Breast epithelium (tissue), 4 donors: Measurements from ENCODE around the gene MOB4. TPM values are rescaled to one million over a fixed set of nuclear protein-coding genes. Genes with fewer than 3 reads are reported as not detected.

Experiments
- DNase-seq, 2 donors: peaks; one replicate each; pipeline ENCODE4 v3.0.0-alpha.2; 2019; ENCODE audit warnings: low spot score in 2 of 2
- H3K27ac ChIP-seq, 2 donors: fragments of 200-600 bp; sonication (generic) in 1 of 2; one replicate each; pipeline ENCODE4 v1.5.1; 2016 to 2019; ENCODE audit warnings: mild to moderate bottlenecking in 1 of 2
- H3K27me3 ChIP-seq, 2 donors: fragments of 200-600 bp; sonication (generic) in 1 of 2; one replicate each; pipeline versions ENCODE4 v1.5.1 to v1.6.0; 2017 to 2019; ENCODE audit warnings: control low read depth in 1 of 2, mild to moderate bottlenecking in 1 of 2
- H3K36me3 ChIP-seq: fragments of 200-600 bp; one replicate; pipeline ENCODE4 v1.5.1; 2019
- H3K4me1 ChIP-seq, 2 donors: fragments of 200-600 bp; sonication (generic); one replicate each; pipeline ENCODE4 v1.5.1; 2016 to 2019; ENCODE audit warnings: control low read depth in 1 of 2
- H3K4me3 ChIP-seq, 3 donors: fragments of 200-600 bp; sonication (generic); 1 replicate in 2 of 3; 2 replicates in 1 of 3; pipeline ENCODE4 v1.5.1; 2016 to 2019; ENCODE audit warnings: mild to moderate bottlenecking in 3 of 3, moderate library complexity in 2 of 3
- H3K9me3 ChIP-seq, 2 donors: fragments of 200-600 bp; sonication (generic) in 1 of 2; one replicate each; pipeline ENCODE4 v1.5.1; 2016 to 2019; ENCODE audit warnings: control low read depth in 1 of 2
- CTCF ChIP-seq, 3 donors: fragments of 450-650 bp; IDR thresholded peaks; one replicate each; pipeline ENCODE4 v1.5.1; 2016 to 2017; ENCODE audit warnings: antibody characterized with exemption in 3 of 3, mild to moderate bottlenecking in 3 of 3, moderate library complexity in 3 of 3
- POLR2A ChIP-seq: fragments of 450-650 bp; IDR thresholded peaks from one replicate; pipeline ENCODE4 v1.6.1; 2016; ENCODE audit warnings: antibody characterized with exemption, mild to moderate bottlenecking, moderate library complexity
- POLR2AphosphoS5 ChIP-seq, 3 donors: sonication (generic); formaldehyde crosslinking; IDR thresholded peaks; one replicate each; pipeline ENCODE4 v1.6.1; 2017; ENCODE audit warnings: antibody characterized with exemption in 3 of 3
- intact Hi-C: fragments of 100-400 bp; cut with DNase I; formaldehyde crosslinking; loops from one replicate; pipeline ENCODE4 v1.15.1; 2023; ENCODE audit warnings: low total_unique reads
- total RNA-seq, 3 donors: library from RNA; depleted of rRNA; stranded (reverse); fragments of >200 nt; gene quantifications; one replicate each; pipeline ENCODE4 v1.1.0, GENCODE V29; 2016

The MOB4 gene
- total RNA-seq, 3 donors from 2014 or later: 20.6 to 34.7 (median 34.2) TPM

DNA sequence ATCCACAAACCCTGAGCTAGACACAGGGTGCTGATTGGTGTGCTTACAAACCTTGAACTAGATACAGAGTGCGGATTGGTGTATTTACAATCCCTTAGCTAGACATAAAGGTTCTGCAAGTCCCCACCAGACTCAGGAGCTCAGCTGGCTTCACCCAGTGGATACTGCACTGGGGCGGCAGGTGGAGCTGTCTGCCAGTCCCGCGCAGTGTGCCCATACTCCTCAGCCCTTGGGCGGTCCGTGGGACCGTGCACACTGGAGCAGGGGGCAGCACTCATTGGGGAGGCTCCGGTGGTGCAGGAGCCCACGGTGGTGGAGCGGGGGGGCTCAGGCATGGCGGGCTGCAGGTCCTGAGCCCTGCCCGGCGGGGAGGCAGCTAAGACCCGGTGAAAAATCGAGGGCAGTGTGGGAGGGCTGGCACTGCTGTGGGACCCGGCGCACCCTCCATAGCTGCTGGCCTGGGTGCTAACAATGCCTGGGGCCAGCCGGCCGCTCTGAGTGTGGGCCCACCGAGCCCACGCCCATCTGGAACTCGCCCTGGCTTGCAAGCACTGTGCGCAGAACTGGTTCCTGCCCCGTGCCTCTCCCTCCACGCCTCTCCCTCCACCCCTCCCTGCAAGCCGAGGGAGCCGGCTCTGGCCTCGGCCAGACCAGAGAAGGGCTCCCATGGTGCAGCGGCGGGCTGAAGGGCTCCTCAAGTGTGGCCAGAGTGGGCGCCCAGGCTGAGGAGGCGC is 75.6 kb downstream of the MOB4 start:
- no peaks in the 10 kb centered on the region for H3K9me3 ChIP-seq
- intact Hi-C loops: no loop called here
- H3K36me3 ChIP-seq: no peaks in the 10 kb centered on the region
- H3K27ac ChIP-seq: no peak overlapping the region
- TF ChIP-seq POLR2AphosphoS5 (IDR thresholded peaks at IDR 0.05) (no peak), CTCF (IDR thresholded peaks at IDR 0.05) (no peak), POLR2A (no peak)
- no peak overlapping the region for H3K4me3 ChIP-seq
- no peaks in the 10 kb centered on the region for H3K27me3 ChIP-seq
- no peaks in the 10 kb centered on the region for H3K4me1 ChIP-seq
- no peak for DNase-seq

GRCh38 chr2:197596766-197597165 is 80.9 kb downstream of the MOB4 start:
- intact Hi-C loops: no loop called here

GRCh38 chr2:197597166-197597565 is 81.3 kb downstream of the MOB4 start:
- H3K4me1 ChIP-seq: no peaks in the 10 kb centered on the region
- H3K27me3 ChIP-seq: no peaks in the 10 kb centered on the region
- no peak overlapping the region for H3K4me3 ChIP-seq
- intact Hi-C loops: no loop called here
- H3K9me3 ChIP-seq: no peaks in the 10 kb centered on the region
- TF ChIP-seq POLR2A: no peak
- TF ChIP-seq POLR2AphosphoS5 (IDR thresholded peaks at IDR 0.05): no peak
- no peak for TF ChIP-seq CTCF (IDR thresholded peaks at IDR 0.05)
- no peaks in the 10 kb centered on the region for H3K36me3 ChIP-seq
- DNase-seq: no peak
- no peak overlapping the region for H3K27ac ChIP-seq

More at GRCh38 chr2:197596766-197597165, 80.9 kb downstream of the MOB4 start:
- DNase-seq: no peak
- Histone ChIP-seq H3K27me3 (no peaks in the 10 kb centered on the region), H3K27ac (no peak overlapping the region), H3K9me3 (no peaks in the 10 kb centered on the region), H3K4me3 (no peak overlapping the region), H3K36me3 (no peaks in the 10 kb centered on the region), H3K4me1 (no peaks in the 10 kb centered on the region)
- TF ChIP-seq CTCF (IDR thresholded peaks at IDR 0.05) (no peak), POLR2AphosphoS5 (IDR thresholded peaks at IDR 0.05) (no peak), POLR2A (no peak)

DNA sequence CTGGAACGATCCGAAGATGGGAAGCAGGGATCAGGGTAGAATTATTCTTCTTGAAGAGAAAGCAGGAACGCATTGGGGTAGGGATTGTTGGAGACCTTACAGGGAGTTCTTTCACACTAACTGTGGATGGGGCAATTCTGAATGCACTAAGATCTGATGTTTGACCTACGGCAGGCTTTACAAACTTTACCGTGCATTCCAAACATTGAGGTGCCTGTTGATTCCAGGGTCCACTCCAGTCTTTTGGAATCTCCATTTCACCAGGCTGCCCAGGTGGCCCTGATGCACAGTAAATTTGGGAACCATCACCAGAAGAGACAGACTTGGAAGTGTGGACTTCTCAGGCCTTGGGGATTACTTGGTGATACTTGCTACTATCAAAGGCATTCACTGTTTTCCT is 82.6 kb downstream of the MOB4 start:
- Histone ChIP-seq H3K4me3 (no peak overlapping the region), H3K36me3 (no peaks in the 10 kb centered on the region), H3K27ac (no peak overlapping the region), H3K4me1 (no peaks in the 10 kb centered on the region), H3K9me3 (no peaks in the 10 kb centered on the region), H3K27me3 (no peaks in the 10 kb centered on the region)
- DNase-seq: no peak
- TF ChIP-seq POLR2A (no peak), CTCF (IDR thresholded peaks at IDR 0.05) (no peak), POLR2AphosphoS5 (IDR thresholded peaks at IDR 0.05) (no peak)
- intact Hi-C loops: no loop called here

DNA sequence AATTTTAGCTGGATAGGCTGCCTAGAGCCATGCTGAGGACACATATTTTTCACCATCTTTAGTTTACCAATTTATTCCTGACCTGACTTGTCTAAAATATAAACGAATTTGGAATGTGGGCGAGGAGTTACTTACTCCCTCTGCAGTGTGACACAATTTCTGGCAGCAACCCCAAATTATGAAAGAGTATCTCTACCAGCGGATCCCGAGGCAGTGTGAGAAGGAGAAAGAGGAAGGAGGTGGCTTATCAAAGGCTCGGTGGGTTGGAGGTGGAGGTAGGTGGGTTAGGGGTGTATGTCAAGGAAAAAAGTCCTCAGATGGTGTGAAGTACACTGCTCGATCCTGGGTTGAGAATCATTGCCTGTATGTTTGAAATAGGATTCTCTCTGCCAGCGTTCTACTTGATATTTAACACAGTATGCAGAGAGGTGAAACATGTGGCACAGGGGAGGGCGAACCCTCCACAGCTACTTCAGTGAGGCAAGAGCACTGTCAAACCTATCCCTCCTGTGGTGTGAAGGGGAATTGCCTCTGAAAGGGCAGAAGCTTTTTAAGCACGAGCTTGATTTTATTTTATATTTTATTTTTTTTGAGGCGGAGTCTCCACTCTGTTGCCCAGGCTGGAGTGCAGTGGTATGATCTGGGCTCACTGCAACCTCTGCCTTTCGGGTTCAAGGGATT is 83.6 kb downstream of the MOB4 start:
- Histone ChIP-seq H3K36me3 (no peaks in the 10 kb centered on the region), H3K27ac (peak overlapping the region in 1 of 2 donors; percentile 52), H3K4me3 (peak overlapping the region in 1 of 3 donors; percentile 41), H3K27me3 (no peaks in the 10 kb centered on the region), H3K4me1 (no peaks in the 10 kb centered on the region), H3K9me3 (no peaks in the 10 kb centered on the region)
- intact Hi-C loops: no loop called here
- no peak for DNase-seq
- TF ChIP-seq POLR2AphosphoS5 (IDR thresholded peaks at IDR 0.05) (no peak), CTCF (IDR thresholded peaks at IDR 0.05) (peak in 2 of 3 donors; percentile 31 to 34)
